Measurements from ENCODE around the gene PDK1.

Gene PDK1

GRCh38 chr2:172555522-172556283, at the start of gene PDK1:
Gene PDK1, plus strand, starts transcription at chr2:172556090. Its CDS starts 61 bp downstream, at chr2:172556151.
- H3K27me3 ChIP-seq (ENCODE audit: control insufficient read depth, insufficient read depth, low read length) = no peaks in the 10 kb centered on the region
- WGBS (ENCODE audit: insufficient coverage, insufficient read length) = no CpG with 5 or more reads among the region's 88 CpGs
- no peaks in the 10 kb centered on the region for H3K9me3 ChIP-seq (ENCODE audit: control insufficient read depth, insufficient read depth, low read length)
- no peak within 1 kb of the TSS for H3K27ac ChIP-seq (ENCODE audit: low read length)
- peaks cover 2% of the 10 kb centered on the region; the same call in 1 of the 2 replicates for H3K4me1 ChIP-seq (ENCODE audit: control insufficient read depth, insufficient read depth, low read length)
- peak; percentile 39 for DNase-seq (ENCODE audit: low read depth, low spot score)
- no peaks in the 10 kb centered on the region for H3K36me3 ChIP-seq (ENCODE audit: control insufficient read depth, insufficient read depth, low read length)
- H3K4me3 ChIP-seq (ENCODE audit: low read length) = peak within 1 kb of the TSS; percentile 82

GRCh38 chr2:172507199-172507598, 48.7 kb upstream of the PDK1 start:
- Histone ChIP-seq H3K27me3 (ENCODE audit: control insufficient read depth, insufficient read depth, low read length) (no peaks in the 10 kb centered on the region), H3K36me3 (ENCODE audit: control insufficient read depth, insufficient read depth, low read length) (peaks cover 3% of the 10 kb centered on the region; the same call in 1 of the 2 replicates), H3K4me1 (ENCODE audit: control insufficient read depth, insufficient read depth, low read length) (no peaks in the 10 kb centered on the region), H3K4me3 (ENCODE audit: low read length) (no peak overlapping the region), H3K9me3 (ENCODE audit: control insufficient read depth, insufficient read depth, low read length) (no peaks in the 10 kb centered on the region; the same call in 1 of the 2 replicates), H3K27ac (ENCODE audit: low read length) (no peak overlapping the region)
- DNase-seq (ENCODE audit: low read depth, low spot score) = no peak
- WGBS (ENCODE audit: insufficient coverage, insufficient read length) = no CpG with 5 or more reads among the region's 4 CpGs

DNA sequence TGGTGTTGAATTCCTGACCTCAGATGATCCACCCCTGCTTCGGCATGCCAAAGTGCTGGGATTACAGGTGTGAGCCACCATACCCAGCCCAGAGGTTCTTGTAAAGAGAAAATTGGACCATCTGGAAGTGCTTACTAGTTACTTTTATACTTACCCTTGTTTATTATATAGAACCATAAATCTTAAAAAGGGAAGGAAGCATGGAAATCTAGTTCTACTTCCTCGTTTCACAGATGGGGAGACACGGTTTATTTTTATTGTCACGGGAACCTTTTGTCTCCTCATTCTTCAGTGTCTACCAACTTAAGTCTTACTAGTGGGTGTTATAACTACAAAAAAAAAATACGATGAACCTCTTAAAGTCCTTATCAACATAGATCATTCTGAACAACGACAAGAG, 45.8 kb upstream of the PDK1 start:
- no peak overlapping the region for H3K4me3 ChIP-seq (ENCODE audit: low read length)
- DNase-seq (ENCODE audit: low read depth, low spot score) = no peak

GRCh38 chr2:172510548-172510947, 45.3 kb upstream of the PDK1 start:
- H3K4me1 ChIP-seq (ENCODE audit: control insufficient read depth, insufficient read depth, low read length) = no peaks in the 10 kb centered on the region
- H3K4me3 ChIP-seq (ENCODE audit: low read length) = no peak overlapping the region
- no peaks in the 10 kb centered on the region; the same call in 1 of the 2 replicates for H3K9me3 ChIP-seq (ENCODE audit: control insufficient read depth, insufficient read depth, low read length)
- DNase-seq (ENCODE audit: low read depth, low spot score) = no peak
- no CpG with 5 or more reads among the region's 5 CpGs for WGBS (ENCODE audit: insufficient coverage, insufficient read length)
- H3K27me3 ChIP-seq (ENCODE audit: control insufficient read depth, insufficient read depth, low read length) = no peaks in the 10 kb centered on the region
- no peaks in the 10 kb centered on the region for H3K36me3 ChIP-seq (ENCODE audit: control insufficient read depth, insufficient read depth, low read length)
- H3K27ac ChIP-seq (ENCODE audit: low read length) = no peak overlapping the region

More for the DNA sequence above, 45.8 kb upstream of the PDK1 start:
- no peak overlapping the region for H3K27ac ChIP-seq (ENCODE audit: low read length)
- H3K36me3 ChIP-seq (ENCODE audit: control insufficient read depth, insufficient read depth, low read length) = no peaks in the 10 kb centered on the region
- H3K4me1 ChIP-seq (ENCODE audit: control insufficient read depth, insufficient read depth, low read length) = no peaks in the 10 kb centered on the region
- no CpG with 5 or more reads among the region's 6 CpGs for WGBS (ENCODE audit: insufficient coverage, insufficient read length)
- H3K27me3 ChIP-seq (ENCODE audit: control insufficient read depth, insufficient read depth, low read length) = no peaks in the 10 kb centered on the region
- H3K9me3 ChIP-seq (ENCODE audit: control insufficient read depth, insufficient read depth, low read length) = no peaks in the 10 kb centered on the region; the same call in 1 of the 2 replicates

- Histone ChIP-seq H3K4me3 (ENCODE audit: low read length) (no peak overlapping the region), H3K27me3 (ENCODE audit: control insufficient read depth, insufficient read depth, low read length) (no peaks in the 10 kb centered on the region), H3K4me1 (ENCODE audit: control insufficient read depth, insufficient read depth, low read length) (no peaks in the 10 kb centered on the region), H3K36me3 (ENCODE audit: control insufficient read depth, insufficient read depth, low read length) (no peaks in the 10 kb centered on the region), H3K9me3 (ENCODE audit: control insufficient read depth, insufficient read depth, low read length) (no peaks in the 10 kb centered on the region; the same call in 1 of the 2 replicates), H3K27ac (ENCODE audit: low read length) (no peak overlapping the region)
- no CpG with 5 or more reads among the region's 5 CpGs for WGBS (ENCODE audit: insufficient coverage, insufficient read length)
- no peak for DNase-seq (ENCODE audit: low read depth, low spot score)
Measured at GRCh38 chr2:172512810-172513523, 42.9 kb upstream of the PDK1 start.

GRCh38 chr2:172513524-172513900, 42.4 kb upstream of the PDK1 start:
- H3K27ac ChIP-seq (ENCODE audit: low read length) = no peak overlapping the region
- DNase-seq (ENCODE audit: low read depth, low spot score) = no peak
- H3K4me1 ChIP-seq (ENCODE audit: control insufficient read depth, insufficient read depth, low read length) = no peaks in the 10 kb centered on the region
- H3K9me3 ChIP-seq (ENCODE audit: control insufficient read depth, insufficient read depth, low read length) = no peaks in the 10 kb centered on the region; the same call in 1 of the 2 replicates
- WGBS (ENCODE audit: insufficient coverage, insufficient read length) = no CpG with 5 or more reads among the region's 6 CpGs
- H3K36me3 ChIP-seq (ENCODE audit: control insufficient read depth, insufficient read depth, low read length) = no peaks in the 10 kb centered on the region
- H3K4me3 ChIP-seq (ENCODE audit: low read length) = no peak overlapping the region
- H3K27me3 ChIP-seq (ENCODE audit: control insufficient read depth, insufficient read depth, low read length) = no peaks in the 10 kb centered on the region

- H3K27ac ChIP-seq (ENCODE audit: low read length) = no peak overlapping the region
- no peaks in the 10 kb centered on the region for H3K4me1 ChIP-seq (ENCODE audit: control insufficient read depth, insufficient read depth, low read length)
- no peaks in the 10 kb centered on the region for H3K27me3 ChIP-seq (ENCODE audit: control insufficient read depth, insufficient read depth, low read length)
- WGBS (ENCODE audit: insufficient coverage, insufficient read length) = no CpG with 5 or more reads among the region's 15 CpGs
- no peak overlapping the region for H3K4me3 ChIP-seq (ENCODE audit: low read length)
- H3K9me3 ChIP-seq (ENCODE audit: control insufficient read depth, insufficient read depth, low read length) = no peaks in the 10 kb centered on the region; the same call in 1 of the 2 replicates
- no peaks in the 10 kb centered on the region for H3K36me3 ChIP-seq (ENCODE audit: control insufficient read depth, insufficient read depth, low read length)
- no peak for DNase-seq (ENCODE audit: low read depth, low spot score)
Measured at GRCh38 chr2:172513935-172514586, 41.8 kb upstream of the PDK1 start.

DNA sequence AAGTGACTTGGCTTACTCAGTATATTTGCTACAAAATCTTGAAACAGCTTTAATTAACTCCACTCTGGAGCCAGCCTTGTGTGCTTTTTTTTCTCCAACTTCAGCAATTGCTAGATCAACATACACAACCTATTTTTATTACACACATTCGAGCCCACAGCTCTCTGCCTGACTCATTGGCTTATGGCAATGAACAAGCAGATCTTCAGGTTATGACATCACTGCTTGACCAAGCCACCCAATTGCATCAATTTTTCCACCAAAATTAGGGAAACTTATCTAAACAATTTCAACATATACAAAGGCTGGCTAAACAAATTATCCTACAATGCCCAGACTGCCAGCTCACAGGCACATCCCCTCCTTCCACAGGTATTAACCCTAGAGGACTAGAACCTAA, 39.6 kb upstream of the PDK1 start:
- Histone ChIP-seq H3K27ac (ENCODE audit: low read length) (no peak overlapping the region), H3K36me3 (ENCODE audit: control insufficient read depth, insufficient read depth, low read length) (no peaks in the 10 kb centered on the region), H3K4me1 (ENCODE audit: control insufficient read depth, insufficient read depth, low read length) (no peaks in the 10 kb centered on the region), H3K27me3 (ENCODE audit: control insufficient read depth, insufficient read depth, low read length) (no peaks in the 10 kb centered on the region), H3K9me3 (ENCODE audit: control insufficient read depth, insufficient read depth, low read length) (peaks cover 1% of the 10 kb centered on the region), H3K4me3 (ENCODE audit: low read length) (no peak overlapping the region)
- WGBS (ENCODE audit: insufficient coverage, insufficient read length) = no CpG with 5 or more reads among the region's 1 CpG
- no peak for DNase-seq (ENCODE audit: low read depth, low spot score)

DNA sequence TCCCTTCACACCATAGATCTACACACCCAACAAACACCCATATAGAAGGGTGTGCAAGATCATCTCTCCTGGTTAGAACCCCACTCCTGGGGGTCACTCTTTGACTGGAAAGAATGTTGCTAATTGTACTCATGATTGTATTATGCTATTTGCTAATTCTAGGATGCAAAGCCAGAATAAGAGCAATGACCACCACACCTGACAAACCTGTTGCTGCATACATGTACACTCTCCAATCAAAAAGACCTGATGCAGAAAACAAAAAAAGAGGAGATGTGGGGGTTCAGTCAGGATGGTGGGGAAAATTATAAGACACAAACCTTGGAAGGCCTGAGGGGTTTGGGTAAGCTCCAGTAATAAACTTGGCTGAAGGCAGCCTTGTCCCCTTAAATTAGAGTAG, 36.9 kb upstream of the PDK1 start:
- Histone ChIP-seq H3K9me3 (ENCODE audit: control insufficient read depth, insufficient read depth, low read length) (peaks cover 1% of the 10 kb centered on the region), H3K4me3 (ENCODE audit: low read length) (no peak overlapping the region), H3K4me1 (ENCODE audit: control insufficient read depth, insufficient read depth, low read length) (no peaks in the 10 kb centered on the region), H3K27ac (ENCODE audit: low read length) (no peak overlapping the region), H3K27me3 (ENCODE audit: control insufficient read depth, insufficient read depth, low read length) (no peaks in the 10 kb centered on the region), H3K36me3 (ENCODE audit: control insufficient read depth, insufficient read depth, low read length) (no peaks in the 10 kb centered on the region)
- DNase-seq (ENCODE audit: low read depth, low spot score) = no peak

GRCh38 chr2:172525601-172526000, 30.3 kb upstream of the PDK1 start:
- Histone ChIP-seq H3K36me3 (ENCODE audit: control insufficient read depth, insufficient read depth, low read length) (no peaks in the 10 kb centered on the region), H3K9me3 (ENCODE audit: control insufficient read depth, insufficient read depth, low read length) (no peaks in the 10 kb centered on the region; the same call in 1 of the 2 replicates), H3K4me1 (ENCODE audit: control insufficient read depth, insufficient read depth, low read length) (no peaks in the 10 kb centered on the region), H3K27me3 (ENCODE audit: control insufficient read depth, insufficient read depth, low read length) (no peaks in the 10 kb centered on the region), H3K27ac (ENCODE audit: low read length) (no peak overlapping the region), H3K4me3 (ENCODE audit: low read length) (no peak overlapping the region)
- no peak for DNase-seq (ENCODE audit: low read depth, low spot score)
- no CpG with 5 or more reads among the region's 4 CpGs for WGBS (ENCODE audit: insufficient coverage, insufficient read length)

Measured in iPS DF 6.9 (cell line).